ENCODE data around the gene CREBBP.
"Not testable (repeated sequence)": the region's sequence is repeated elsewhere in the genome, so short reads cannot be mapped to it uniquely, and the experiment has no call there.

Gene CREBBP

GRCh38 chr16:3714378-3714777 is 166.1 kb downstream of the CREBBP start:
- not testable (repeated sequence) for DNase-seq (ENCODE audit: low read depth)

- no peak for DNase-seq (ENCODE audit: low read depth)
Observed at GRCh38 chr16:3713587-3714242, 166.8 kb downstream of the CREBBP start.

- DNase-seq (ENCODE audit: low read depth) = no peak
Observed at GRCh38 chr16:3712861-3713372, 167.6 kb downstream of the CREBBP start.

DNA sequence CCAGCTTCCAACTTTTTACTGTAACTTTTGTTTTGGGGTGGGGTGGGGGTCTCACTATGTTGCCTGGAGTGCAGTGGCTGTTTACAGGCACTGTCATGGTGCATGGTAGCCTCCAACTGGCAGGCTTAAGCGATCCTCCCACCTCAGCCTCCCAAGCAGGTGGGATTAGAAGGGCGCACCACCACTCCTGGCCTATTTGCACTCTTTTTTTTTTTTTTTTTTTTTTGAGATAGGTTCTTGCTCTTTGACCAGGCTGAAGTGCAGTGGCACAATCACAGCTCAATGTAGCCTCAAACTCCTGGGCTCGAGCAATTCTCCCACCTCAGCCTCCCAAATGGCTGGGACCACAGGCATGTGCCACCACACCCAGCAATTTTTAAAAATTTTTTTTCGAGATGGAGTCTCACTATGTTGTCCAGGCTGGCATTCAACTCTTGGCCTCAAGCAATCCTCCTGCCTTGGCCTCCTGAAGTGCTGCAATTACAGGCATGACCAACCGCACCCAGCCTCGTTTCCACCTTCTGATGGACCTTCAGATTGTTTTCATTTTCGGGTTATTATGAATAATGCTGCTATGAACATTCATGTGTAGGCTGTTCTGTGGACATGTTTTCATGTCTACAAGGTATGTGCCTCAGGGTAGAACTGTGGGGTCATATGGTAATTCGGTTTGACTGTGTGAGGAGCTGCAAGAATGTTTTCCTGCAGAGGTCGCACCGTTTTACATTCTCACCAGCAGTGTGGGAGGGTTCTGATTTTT is 174.1 kb downstream of the CREBBP start:
- DNase-seq (ENCODE audit: low read depth) = no peak

GRCh38 chr16:3702082-3702481 is 178.4 kb downstream of the CREBBP start:
- DNase-seq (ENCODE audit: low read depth) = no peak

DNA sequence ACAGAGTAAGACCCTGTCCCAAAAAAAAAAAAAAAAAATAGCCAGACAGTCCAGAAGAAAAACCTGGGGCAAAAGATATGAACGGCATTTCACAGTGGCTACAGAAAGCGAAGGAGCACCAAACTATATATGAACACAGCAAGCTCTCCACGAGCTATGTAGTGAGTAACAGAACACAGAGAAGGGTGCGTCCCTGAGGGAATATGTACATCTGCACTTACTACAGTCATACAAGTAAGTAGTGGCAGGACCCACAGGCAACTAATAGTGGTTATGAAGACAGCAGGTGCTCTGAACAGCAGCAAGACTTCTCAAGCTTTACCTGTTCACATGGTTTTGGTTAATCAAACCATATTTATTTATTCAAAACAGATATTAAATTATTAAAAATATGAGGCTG is 179.0 kb downstream of the CREBBP start:
- DNase-seq (ENCODE audit: low read depth) = no peak

DNA sequence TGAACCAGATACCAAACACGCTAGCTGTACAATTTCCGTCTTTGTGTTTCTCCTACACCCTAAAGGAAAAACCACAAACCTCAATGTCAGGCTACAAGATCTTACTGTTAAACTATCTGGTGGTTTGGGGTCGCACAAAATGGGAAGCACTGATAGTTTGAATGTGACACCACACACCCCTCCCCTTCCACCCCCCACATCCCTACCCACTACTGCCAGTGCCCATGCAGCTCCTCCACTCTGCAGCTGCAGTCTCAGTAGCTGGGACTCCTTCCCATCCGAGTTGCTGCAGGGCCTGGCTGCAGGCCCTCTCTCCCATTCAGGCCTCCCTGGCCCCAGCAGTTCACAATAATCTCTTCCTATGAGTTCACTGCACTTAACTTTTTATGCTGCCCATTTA is 181.6 kb downstream of the CREBBP start:
- DNase-seq (ENCODE audit: low read depth) = peak; percentile 42

DNA sequence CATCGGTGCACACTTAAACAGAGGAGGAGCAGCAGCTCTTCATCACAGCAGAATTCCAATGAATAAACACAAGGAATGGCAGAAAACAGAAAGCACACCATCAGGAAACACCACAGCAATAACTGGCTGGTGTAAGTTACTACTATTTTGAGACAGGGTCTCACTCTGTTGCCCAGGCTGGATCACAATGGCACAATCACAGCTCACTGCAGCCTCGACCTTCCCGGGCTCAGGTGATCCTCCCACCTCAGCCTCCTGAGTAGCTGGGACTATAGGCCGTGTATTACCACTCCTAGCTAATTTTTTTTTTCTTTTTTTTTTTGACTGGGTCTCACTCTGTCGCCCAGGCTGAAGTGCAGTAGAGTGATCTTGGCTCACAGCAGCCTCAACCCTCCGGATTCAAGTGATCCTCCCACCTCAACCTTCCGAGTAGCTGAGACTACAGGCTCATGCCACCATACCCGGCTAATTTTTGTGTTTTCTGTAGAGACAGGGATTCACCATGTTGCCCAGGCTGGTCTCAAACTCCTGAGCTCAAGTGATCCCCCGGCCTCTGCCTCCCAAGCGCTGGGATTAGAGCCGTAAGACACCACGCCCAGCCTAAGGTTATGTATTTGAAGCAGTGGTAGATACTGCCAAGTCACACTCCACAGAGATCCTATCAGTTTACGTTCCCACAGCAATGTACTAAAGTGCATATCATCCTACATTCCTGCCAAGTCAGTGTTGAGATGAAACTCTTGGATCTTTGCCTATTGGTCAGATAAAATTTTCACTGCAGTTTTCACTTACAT is 183.9 kb downstream of the CREBBP start:
- DNase-seq (ENCODE audit: low read depth) = no peak

DNA sequence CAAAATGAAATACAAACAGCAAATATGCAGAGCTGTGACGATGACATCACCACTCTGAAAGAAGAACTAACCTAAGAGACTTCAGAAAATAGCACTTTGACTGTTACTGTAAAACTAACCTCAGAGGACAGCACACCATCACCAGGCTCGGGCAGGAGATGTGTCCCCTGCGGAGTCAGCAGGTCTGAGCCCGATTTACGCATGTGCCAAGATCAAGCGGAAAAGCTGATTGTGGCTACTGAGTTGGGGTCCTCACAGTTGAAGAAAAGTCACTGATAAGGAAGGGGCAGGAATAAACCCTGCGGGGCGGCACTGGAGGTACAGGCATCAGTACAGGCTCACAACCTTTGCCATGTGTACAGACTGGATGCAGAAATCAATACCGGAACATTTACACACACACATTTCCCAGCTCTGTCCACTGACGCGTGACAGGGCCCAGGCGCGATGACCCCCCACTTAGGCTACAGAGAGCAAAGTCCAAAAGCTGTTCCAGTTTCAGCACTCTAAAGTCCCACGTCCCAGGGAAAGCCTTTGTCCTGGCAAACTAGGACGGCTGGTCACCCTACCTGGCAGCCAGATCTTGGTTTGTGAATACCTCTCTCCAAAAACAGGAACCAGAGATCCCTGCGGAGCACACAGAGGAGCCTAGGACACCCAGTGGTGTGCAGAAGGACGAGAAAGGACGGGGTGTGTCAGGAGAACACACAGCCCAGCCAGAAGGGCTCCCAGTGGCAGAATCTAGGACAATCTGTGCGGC is 184.7 kb downstream of the CREBBP start:
- DNase-seq (ENCODE audit: low read depth) = no peak

- DNase-seq (ENCODE audit: low read depth) = no peak
Observed at GRCh38 chr16:3694051-3694450, 186.5 kb downstream of the CREBBP start.

GRCh38 chr16:3691761-3692160 is 188.8 kb downstream of the CREBBP start:
- DNase-seq (ENCODE audit: low read depth) = no peak

GRCh38 chr16:3690980-3691720 is 189.4 kb downstream of the CREBBP start:
- DNase-seq (ENCODE audit: low read depth) = no peak

- peak; percentile 27 for DNase-seq (ENCODE audit: low read depth)
Observed at GRCh38 chr16:3690470-3690928, 190.0 kb downstream of the CREBBP start.

DNA sequence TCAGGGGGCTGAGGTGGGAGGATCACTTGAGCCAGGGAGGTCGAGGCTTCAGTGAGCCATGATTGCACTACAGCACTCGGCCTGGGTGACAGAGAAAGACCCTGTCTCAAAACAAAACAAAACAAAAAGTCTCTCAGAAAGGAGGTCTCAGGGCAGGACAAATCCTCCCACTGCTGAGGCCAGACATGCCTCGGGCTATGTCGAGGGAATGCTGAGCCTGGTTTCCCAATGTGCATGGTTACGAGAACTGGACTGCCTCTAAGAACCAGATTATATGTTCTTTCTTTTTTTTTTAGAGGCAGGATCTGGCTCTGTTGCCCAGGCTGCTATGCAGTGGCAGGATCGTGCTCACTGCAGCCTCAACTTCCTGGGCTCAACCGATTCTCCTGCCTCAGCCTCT is 190.8 kb downstream of the CREBBP start:
- DNase-seq (ENCODE audit: low read depth) = no peak

DNA sequence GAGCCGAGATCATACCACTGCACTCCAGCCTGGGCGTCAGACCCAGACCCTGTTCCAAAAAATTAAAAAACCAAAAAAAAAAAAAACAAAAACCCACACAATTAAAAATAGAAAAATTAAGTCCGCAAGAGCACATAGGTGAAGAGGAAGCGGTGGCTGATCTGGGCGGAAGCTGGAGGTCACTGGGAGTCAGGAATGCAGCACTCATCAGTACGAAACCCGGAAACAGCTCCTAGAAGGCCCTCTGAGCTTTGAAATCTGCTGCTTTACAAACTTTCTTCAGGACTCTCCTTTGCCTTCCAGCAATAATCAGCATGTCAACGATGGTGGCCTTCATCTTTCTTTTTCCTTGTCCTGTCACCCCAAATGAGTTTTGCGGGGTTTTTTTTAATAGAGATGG is 192.7 kb downstream of the CREBBP start:
- DNase-seq (ENCODE audit: low read depth) = no peak

- DNase-seq (ENCODE audit: low read depth) = no peak
Observed at GRCh38 chr16:3687021-3687420, 193.5 kb downstream of the CREBBP start.

- DNase-seq (ENCODE audit: low read depth) = no peak
Observed at GRCh38 chr16:3681206-3681605, 199.3 kb downstream of the CREBBP start.

GRCh38 chr16:3677994-3678393 is 202.5 kb downstream of the CREBBP start:
- no peak for DNase-seq (ENCODE audit: low read depth)

GRCh38 chr16:3675601-3676130 is 204.8 kb downstream of the CREBBP start:
- DNase-seq (ENCODE audit: low read depth) = no peak

Measured in CMK (cell line).